Neural cell (in vitro differentiated cells): ENCODE measurements around the gene FBXW8. TPM values are rescaled to one million over a fixed set of nuclear protein-coding genes. Genes with fewer than 3 reads are reported as not detected.
A peak's percentile ranks its signal among the peaks of the same experiment; 100 is the strongest.

Source experiments
- H2AFZ ChIP-seq: fragments of 200-600, 300-800 bp; sonication (generic), shearing (Covaris generic); 2 replicates; pipeline ENCODE4 v1.6.0; 2014; ENCODE audit warnings: low read depth, mild to moderate bottlenecking, antibody characterized with exemption, low read length, moderate library complexity
- H3F3A ChIP-seq: fragments of 200-600 bp; shearing (Covaris generic); 2 replicates; pipeline ENCODE4 v1.6.1; 2016; ENCODE audit warnings: mild to moderate bottlenecking, moderate library complexity, mixed read lengths, antibody characterized with exemption, low read length; ENCODE audit not compliant: insufficient read depth, poor library complexity, severe bottlenecking
- H3K27ac ChIP-seq: fragments of 200-600, 300-800 bp; sonication (generic), shearing (Covaris generic); 2 replicates; pipeline ENCODE4 v1.5.1; 2014; ENCODE audit warnings: mild to moderate bottlenecking, low read length, moderate library complexity
- H3K27me3 ChIP-seq: fragments of 300-800, 200-600 bp; sonication (generic), shearing (Covaris generic); 2 replicates; pipeline ENCODE4 v1.6.0; 2014; ENCODE audit warnings: mild to moderate bottlenecking, low read depth, low read length, moderate library complexity; ENCODE audit not compliant: insufficient read depth
- H3K36me3 ChIP-seq: fragments of 300-800, 200-600 bp; sonication (generic), shearing (Covaris generic); 2 replicates; pipeline ENCODE4 v1.5.1; 2014; ENCODE audit warnings: mild to moderate bottlenecking, antibody characterized with exemption, low read length, moderate library complexity; ENCODE audit not compliant: insufficient read depth
- H3K4me2 ChIP-seq: fragments of 300-800, 200-600 bp; sonication (generic), shearing (Covaris generic); 2 replicates; pipeline ENCODE4 v1.6.0; 2014; ENCODE audit warnings: mild to moderate bottlenecking, low read length
- H3K4me3 ChIP-seq: fragments of 300-800, 200-600 bp; sonication (generic), shearing (Covaris generic); 2 replicates; pipeline ENCODE4 v1.5.1; 2014; ENCODE audit warnings: mild to moderate bottlenecking, low read length, moderate library complexity
- H3K79me2 ChIP-seq: fragments of 200-600 bp; shearing (Covaris generic); replicated peaks from 2 replicates; pipeline ENCODE4 v1.6.0; 2014; ENCODE audit warnings: mild to moderate bottlenecking, low read length, moderate library complexity; ENCODE audit not compliant: insufficient read depth
- H3K9ac ChIP-seq: fragments of 300-800, 200-600 bp; sonication (generic), shearing (Covaris generic); 2 replicates; pipeline ENCODE4 v1.6.1; 2016; ENCODE audit warnings: mild to moderate bottlenecking, low read length, mixed read lengths
- H3K9me2 ChIP-seq: fragments of 200-600 bp; shearing (Covaris generic); 2 replicates; pipeline ENCODE4 v1.6.1; 2016; ENCODE audit warnings: mild to moderate bottlenecking, low read length, mixed read lengths; ENCODE audit not compliant: insufficient read depth
- H3K9me3 ChIP-seq: fragments of 200-600, 300-800 bp; sonication (generic), shearing (Covaris generic); 2 replicates; pipeline ENCODE4 v1.6.1; 2016; ENCODE audit warnings: mild to moderate bottlenecking, mixed run types, low read length, moderate library complexity, mixed read lengths
- H4K20me1 ChIP-seq: fragments of 200-600 bp; shearing (Covaris generic); 2 replicates; pipeline ENCODE4 v1.6.1; 2016; ENCODE audit warnings: mild to moderate bottlenecking, mixed run types; ENCODE audit not compliant: insufficient read depth
- CTCF ChIP-seq: fragments of 450-650 bp; IDR thresholded peaks from 2 replicates; pipeline ENCODE4 v1.5.1; 2014; ENCODE audit warnings: antibody characterized with exemption, mild to moderate bottlenecking, moderate library complexity; ENCODE audit not compliant: poor library complexity, severe bottlenecking
- EP300 ChIP-seq: fragments of 450-650 bp; conservative IDR thresholded peaks from 2 replicates; pipeline ENCODE4 v1.6.1; 2014; ENCODE audit warnings: antibody characterized with exemption, mild to moderate bottlenecking, moderate library complexity; ENCODE audit not compliant: poor library complexity, severe bottlenecking
- EZH2 ChIP-seq: fragments of 200-600, 300-800 bp; shearing (Covaris generic), sonication (generic); IDR thresholded peaks from 2 replicates; pipeline ENCODE4 v1.6.1; 2014; ENCODE audit warnings: antibody characterized with exemption, low read length, borderline replicate concordance, mild to moderate bottlenecking; ENCODE audit not compliant: insufficient read depth, poor library complexity, severe bottlenecking
- MXI1 ChIP-seq: fragments of 450-650 bp; conservative IDR thresholded peaks from 2 replicates; pipeline ENCODE4 v1.6.1; 2014; ENCODE audit warnings: antibody characterized with exemption, mild to moderate bottlenecking; ENCODE audit not compliant: poor library complexity, severe bottlenecking
- POLR2AphosphoS5 ChIP-seq: IDR thresholded peaks from 2 replicates; pipeline ENCODE4 v1.6.1; 2012
- RAD21 ChIP-seq: fragments of 450-650 bp; conservative IDR thresholded peaks from 2 replicates; pipeline ENCODE4 v1.6.1; 2014; ENCODE audit warnings: antibody characterized with exemption, mild to moderate bottlenecking, moderate library complexity
- REST ChIP-seq: IDR thresholded peaks from 2 replicates; pipeline ENCODE4 v1.6.1; 2012; ENCODE audit warnings: borderline replicate concordance
- SMC3 ChIP-seq: fragments of 450-650 bp; conservative IDR thresholded peaks from 2 replicates; pipeline ENCODE4 v1.6.1; 2014; ENCODE audit warnings: antibody characterized with exemption, mild to moderate bottlenecking, moderate library complexity; ENCODE audit not compliant: poor library complexity
- TAF1 ChIP-seq: IDR thresholded peaks from 2 replicates; pipeline ENCODE4 v1.6.1; 2012; ENCODE audit warnings: low read depth
- polyA plus RNA-seq: library from polyadenylated mRNA; depleted of rRNA; stranded (reverse); fragments of >200 nt; gene quantifications from 2 replicates; pipeline ENCODE4 v1.2.3, GENCODE V29; 2014

The FBXW8 gene
- polyA plus RNA-seq, 1 donor from 2014 or later: 5.6 TPM

- no peak for TF ChIP-seq REST
Observed at GRCh38 chr12:116901612-116902011, 9.1 kb upstream of the FBXW8 start (continued).

- Histone ChIP-seq H3K27ac (no peak overlapping the region), H3K9me2 (no peaks in the 10 kb centered on the region), H2AFZ (no peak overlapping the region), H3K36me3 (no peaks in the 10 kb centered on the region), H3K9ac (no peak overlapping the region), H3K9me3 (no peaks in the 10 kb centered on the region), H3K27me3 (no peaks in the 10 kb centered on the region), H3K79me2 (no peaks in the 10 kb centered on the region), H3K4me2 (no peak overlapping the region), H4K20me1 (no peaks in the 10 kb centered on the region), H3K4me3 (no peak overlapping the region), H3F3A (no peaks in the 10 kb centered on the region)
- TF ChIP-seq EZH2 (no peak), EP300 (no peak)
Observed at GRCh38 chr12:116903818-116904217, 6.9 kb upstream of the FBXW8 start.

DNA sequence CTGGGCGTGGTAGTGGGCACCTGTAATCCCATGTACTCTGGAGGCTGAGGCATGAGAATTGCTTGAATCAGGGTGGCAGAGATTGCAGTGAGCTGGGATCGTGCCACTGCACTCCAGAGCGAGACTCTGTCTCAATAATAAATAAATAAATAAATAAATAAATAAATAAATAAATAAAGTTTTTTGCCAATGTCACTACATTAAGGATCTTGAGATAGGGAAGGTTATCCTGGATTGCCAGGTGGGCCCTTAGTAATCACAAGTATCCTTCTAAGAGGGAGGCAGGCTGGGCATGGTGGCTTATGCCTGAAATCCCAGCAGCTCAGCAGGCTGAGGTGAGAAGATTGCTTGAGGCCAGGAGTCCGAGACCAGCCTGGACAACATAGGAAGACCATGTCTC lies 4.5 kb upstream of the FBXW8 start:
- H4K20me1 ChIP-seq: no peaks in the 10 kb centered on the region
- H3K9me3 ChIP-seq: no peaks in the 10 kb centered on the region
- no peak overlapping the region for H3K4me3 ChIP-seq
- no peak overlapping the region for H3K4me2 ChIP-seq
- no peak overlapping the region for H2AFZ ChIP-seq
- peaks cover 6% of the 10 kb centered on the region for H3K79me2 ChIP-seq
- H3F3A ChIP-seq: peaks cover 3% of the 10 kb centered on the region
- H3K27ac ChIP-seq: no peak overlapping the region
- no peaks in the 10 kb centered on the region for H3K36me3 ChIP-seq
- no peak for TF ChIP-seq EP300
- no peak for TF ChIP-seq TAF1
- no peak for TF ChIP-seq RAD21
- TF ChIP-seq POLR2AphosphoS5: no peak
- no peak overlapping the region for H3K9ac ChIP-seq
- no peaks in the 10 kb centered on the region for H3K27me3 ChIP-seq
- H3K9me2 ChIP-seq: no peaks in the 10 kb centered on the region

GRCh38 chr12:116910280-116910644 lies 488 bp upstream of the FBXW8 start:
- TF ChIP-seq TAF1 (no peak), EP300 (no peak), SMC3 (no peak), POLR2AphosphoS5 (no peak), EZH2 (no peak), MXI1 (no peak), CTCF (no peak), RAD21 (no peak), REST (no peak)
- Histone ChIP-seq H3K9ac (peak overlapping the region; percentile 67), H3F3A (peaks cover 3% of the 10 kb centered on the region), H3K9me3 (no peaks in the 10 kb centered on the region), H3K27me3 (no peaks in the 10 kb centered on the region), H3K4me2 (no peak overlapping the region), H3K4me3 (peak overlapping the region; percentile 90), H3K27ac (no peak overlapping the region), H4K20me1 (no peaks in the 10 kb centered on the region), H3K36me3 (no peaks in the 10 kb centered on the region), H2AFZ (peak overlapping the region; percentile 56), H3K79me2 (peaks cover 6% of the 10 kb centered on the region), H3K9me2 (no peaks in the 10 kb centered on the region)
